Measurements from ENCODE around the gene PRR5L. TPM values are rescaled to one million over a fixed set of nuclear protein-coding genes. Genes with fewer than 3 reads are reported as not detected.
"Not testable (repeated sequence)": the region's sequence is repeated elsewhere in the genome, so short reads cannot be mapped to it uniquely, and the experiment has no call there.

The PRR5L gene
- total RNA-seq, 2 donors from 2014 or later: 6.4 to 12.2 TPM

GRCh38 chr11:36313750-36314433, 17.8 kb downstream of the PRR5L start:
- DNase-seq (ENCODE audit: low spot score): no peak
- intact Hi-C loops (cut with DNase I): no loop called here

DNA sequence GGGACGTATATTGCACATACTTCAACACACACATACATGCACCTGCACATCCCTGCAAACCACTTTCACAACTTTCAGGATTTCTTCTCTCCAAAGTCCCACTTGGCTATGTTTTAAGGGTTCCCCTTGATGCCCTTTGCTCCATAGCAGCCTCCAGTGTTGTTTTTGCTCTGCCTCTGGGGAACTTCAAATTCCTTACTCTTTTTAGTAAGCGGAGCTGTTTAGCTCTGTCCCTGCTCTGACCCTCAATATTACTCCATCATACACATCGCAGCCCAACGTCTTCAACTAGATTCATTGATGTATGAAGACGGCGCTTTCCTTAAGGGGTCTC, 18.3 kb downstream of the PRR5L start:
- intact Hi-C loops (cut with DNase I): no loop called here
- no peak for DNase-seq (ENCODE audit: low spot score)

- intact Hi-C loops (cut with DNase I): no loop called here
- no peak for DNase-seq (ENCODE audit: low spot score)
Measured at GRCh38 chr11:36316049-36316448, 20.0 kb downstream of the PRR5L start.

DNA sequence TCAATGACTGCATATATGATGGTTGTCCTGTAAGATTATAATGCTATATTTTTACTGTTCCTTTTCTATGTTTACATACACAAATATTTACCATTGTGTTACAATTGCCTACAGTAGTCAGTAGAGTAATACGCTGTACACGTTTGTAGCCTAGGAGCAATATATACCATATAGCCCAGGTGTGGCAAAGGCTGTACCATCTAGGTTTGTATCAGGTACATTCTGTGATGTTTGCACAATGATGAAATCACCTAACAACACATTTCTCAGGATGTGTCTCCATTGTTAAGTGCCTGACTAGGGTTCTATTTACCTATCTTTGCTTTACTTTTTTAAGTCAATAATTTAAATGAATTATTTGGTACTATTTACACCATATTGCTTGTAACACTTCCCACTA, 21.9 kb downstream of the PRR5L start:
- intact Hi-C loops (cut with DNase I): no loop called here
- no peak for DNase-seq (ENCODE audit: low spot score)

GRCh38 chr11:36324956-36325355, 28.9 kb downstream of the PRR5L start:
- intact Hi-C loops (cut with DNase I); DNase-seq (ENCODE audit: low spot score): not testable (repeated sequence)

DNA sequence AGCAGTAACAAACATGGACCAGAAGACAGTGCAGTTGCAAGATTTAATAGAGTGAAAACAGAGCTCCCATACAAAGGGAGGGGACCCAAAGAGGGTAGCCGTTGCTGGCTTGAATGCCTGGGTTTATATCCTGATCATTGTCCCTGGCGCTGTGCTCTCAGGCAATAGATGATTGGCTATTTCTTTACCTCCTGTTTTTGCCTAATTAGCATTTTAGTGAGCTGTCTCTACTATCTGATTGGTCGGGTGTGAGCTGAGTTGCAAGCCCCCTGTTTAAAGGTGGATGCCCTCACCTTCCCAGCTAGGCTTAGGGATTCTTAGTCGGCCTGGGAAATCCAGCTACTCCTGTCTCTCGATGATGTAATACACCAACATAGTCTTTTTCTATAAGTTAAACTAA, 29.3 kb downstream of the PRR5L start:
- intact Hi-C loops (cut with DNase I); DNase-seq (ENCODE audit: low spot score): not testable (repeated sequence)

DNA sequence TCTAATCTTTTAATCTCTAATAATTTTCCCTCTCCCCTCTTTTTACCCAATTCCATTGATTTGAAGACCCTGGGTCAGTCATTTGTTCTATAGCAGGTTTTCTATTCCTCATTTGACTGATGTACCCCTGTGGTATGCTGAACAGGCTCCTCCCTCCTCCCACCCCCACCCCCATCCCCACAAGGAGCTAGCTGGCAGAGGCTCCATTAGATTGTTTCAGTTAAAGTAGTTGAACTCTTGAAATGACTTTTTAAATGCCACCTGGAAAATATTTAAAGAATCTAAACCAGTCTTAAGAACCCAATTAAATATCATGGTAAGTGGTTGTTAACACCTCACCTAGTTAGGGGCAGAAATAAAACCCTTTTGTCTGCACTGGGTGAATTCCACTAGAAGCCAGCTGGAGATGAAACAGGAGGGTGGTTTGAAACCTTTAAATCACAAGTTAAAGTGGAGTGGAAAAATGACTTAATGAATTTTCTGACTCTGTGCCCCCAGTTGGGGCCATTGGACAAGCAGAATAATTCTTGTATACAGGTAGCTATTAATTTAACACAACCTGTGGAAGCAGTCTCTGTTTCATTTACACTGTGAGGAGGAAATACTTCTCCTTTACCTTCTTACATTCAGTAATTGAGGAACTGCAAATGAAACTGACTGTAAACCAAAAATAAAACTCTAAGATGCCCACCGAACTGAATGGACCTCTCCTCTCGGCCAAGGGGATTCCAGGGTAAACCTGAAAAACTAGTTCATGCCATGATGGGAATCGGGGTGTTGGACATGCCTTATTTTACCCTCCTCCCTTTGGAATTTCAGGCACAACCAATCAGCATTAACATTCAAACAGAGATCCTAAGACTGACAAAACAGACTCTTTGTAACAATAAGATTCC, 30.7 kb downstream of the PRR5L start:
- intact Hi-C loops (cut with DNase I): no loop called here

GRCh38 chr11:36328966-36329673, 33.0 kb downstream of the PRR5L start:
- DNase-seq (ENCODE audit: low spot score): no peak
- intact Hi-C loops (cut with DNase I): no loop called here

More for the DNA sequence above, 30.7 kb downstream of the PRR5L start:
- DNase-seq (ENCODE audit: low spot score): no peak

DNA sequence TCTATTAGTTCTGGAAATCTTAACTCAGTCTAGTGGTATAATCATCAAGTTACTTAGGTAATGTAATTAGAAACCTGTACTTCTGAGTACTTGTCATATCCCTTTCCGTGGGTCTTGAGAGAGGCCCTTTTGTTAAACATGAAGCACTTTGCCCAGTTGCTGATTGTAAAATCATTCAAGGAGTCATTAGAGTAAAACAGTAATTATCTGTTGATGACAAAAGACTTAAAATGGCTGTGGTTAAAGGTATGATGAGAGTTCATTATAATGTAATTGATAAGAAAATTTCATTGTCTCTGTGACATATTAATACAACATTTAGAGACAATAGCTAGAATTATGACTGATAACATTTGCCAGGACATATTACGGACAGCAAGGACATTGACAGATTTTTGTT, 34.3 kb downstream of the PRR5L start:
- intact Hi-C loops (cut with DNase I): no loop called here
- no peak for DNase-seq (ENCODE audit: low spot score)

- intact Hi-C loops (cut with DNase I): no loop called here
- no peak for DNase-seq (ENCODE audit: low spot score)
Measured at GRCh38 chr11:36333468-36333867, 37.4 kb downstream of the PRR5L start.

- no peak for DNase-seq (ENCODE audit: low spot score)
- intact Hi-C loops (cut with DNase I): no loop called here
Measured at GRCh38 chr11:36333897-36334296, 37.8 kb downstream of the PRR5L start.

- intact Hi-C loops (cut with DNase I): no loop called here
- DNase-seq (ENCODE audit: low spot score): no peak
Measured at GRCh38 chr11:36339888-36340287, 43.8 kb downstream of the PRR5L start.

DNA sequence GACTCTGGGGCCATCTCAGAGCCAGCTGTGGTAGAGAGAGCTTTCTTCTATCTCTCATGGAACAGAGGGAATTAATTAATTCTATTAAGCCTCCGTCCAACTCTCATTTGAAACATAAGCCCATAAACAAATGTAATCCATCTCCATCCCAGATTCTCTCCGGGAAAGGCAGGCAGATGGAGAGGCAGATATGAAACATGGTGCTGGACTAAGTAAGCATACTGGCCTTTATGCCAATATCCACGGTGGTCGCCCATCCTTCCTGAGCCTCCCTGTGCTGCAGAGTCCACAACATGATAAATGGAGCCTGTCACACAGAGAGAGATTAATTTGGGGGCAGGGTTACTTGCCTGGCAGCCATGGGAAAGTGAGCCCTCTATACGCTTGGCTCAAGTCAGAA, 44.8 kb downstream of the PRR5L start:
- DNase-seq (ENCODE audit: low spot score): no peak
- intact Hi-C loops (cut with DNase I): no loop called here

DNA sequence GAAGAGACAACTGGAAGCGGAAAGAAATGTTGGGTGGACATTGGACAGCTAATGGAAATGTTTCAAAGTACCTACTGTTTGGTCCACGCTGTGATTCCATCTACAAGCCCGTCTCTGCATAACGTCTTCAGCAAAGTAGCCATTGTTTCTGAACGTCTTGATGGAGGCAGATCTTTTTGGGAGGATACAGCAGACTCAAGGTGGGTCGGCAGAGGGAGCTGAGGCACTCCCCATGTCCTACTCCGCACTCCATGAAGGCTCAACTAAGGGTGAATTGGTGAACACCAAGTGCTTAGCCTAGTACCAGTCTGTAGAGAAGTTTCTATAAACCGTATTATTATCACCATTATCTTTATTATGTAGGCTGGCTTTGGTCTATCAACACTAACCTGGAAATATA, 45.8 kb downstream of the PRR5L start:
- intact Hi-C loops (cut with DNase I): no loop called here
- no peak for DNase-seq (ENCODE audit: low spot score)

- DNase-seq (ENCODE audit: low spot score): no peak
- intact Hi-C loops (cut with DNase I): no loop called here
Measured at GRCh38 chr11:36342327-36342726, 46.2 kb downstream of the PRR5L start.

- intact Hi-C loops (cut with DNase I): no loop called here
- DNase-seq (ENCODE audit: low spot score): no peak
Measured at GRCh38 chr11:36343436-36343835, 47.3 kb downstream of the PRR5L start.

DNA sequence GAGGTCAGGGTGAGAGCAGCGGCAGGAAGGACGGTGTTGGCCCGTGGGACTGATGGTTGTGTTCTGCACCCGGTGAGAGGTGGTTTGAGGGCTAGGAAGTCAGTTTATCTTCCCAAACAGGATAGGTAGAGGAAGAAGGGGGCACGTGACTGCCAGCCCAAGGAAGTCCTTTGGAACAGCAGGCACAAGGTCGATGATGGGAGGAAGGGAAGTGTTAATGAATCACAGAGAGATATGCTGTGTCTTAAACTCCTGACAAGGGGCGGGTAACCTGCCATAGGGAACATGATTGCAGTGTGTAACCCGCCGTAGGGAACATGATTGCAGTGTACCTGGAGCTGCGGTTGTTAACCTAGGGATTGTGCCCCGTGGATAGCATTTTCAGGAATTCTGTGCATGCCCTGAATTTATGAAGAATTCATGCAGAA, 49.0 kb downstream of the PRR5L start:
- DNase-seq (ENCODE audit: low spot score): no peak
- intact Hi-C loops (cut with DNase I): no loop called here

DNA sequence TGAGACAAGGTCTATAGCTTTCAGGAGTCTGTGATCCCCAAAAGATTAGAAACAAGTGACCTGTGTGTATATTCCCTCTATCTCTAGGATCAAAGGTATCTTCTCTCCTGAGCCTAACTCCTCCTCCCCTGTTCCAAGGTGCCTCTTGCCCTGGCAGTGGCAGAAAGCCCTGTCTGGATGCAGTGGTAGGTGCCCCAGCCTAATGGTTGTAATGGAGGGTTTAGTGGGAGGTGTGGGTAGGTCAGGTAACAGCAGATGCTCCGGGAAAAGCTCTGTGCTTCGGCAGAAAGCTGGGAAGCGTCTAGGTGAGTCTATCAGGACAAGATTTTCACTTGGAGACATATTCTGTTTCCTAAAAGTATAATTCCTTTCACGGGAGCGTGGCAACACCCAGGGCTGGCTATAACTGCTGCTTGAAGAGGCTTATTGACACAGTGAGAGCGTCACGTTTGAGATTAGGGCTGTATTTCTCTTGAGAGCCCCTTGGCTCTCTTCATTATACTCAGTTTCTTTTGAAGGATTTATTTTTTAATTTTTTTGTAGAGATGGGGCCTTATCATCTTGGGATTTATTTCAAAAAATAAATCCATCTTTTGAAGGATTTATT, 49.5 kb downstream of the PRR5L start:
- intact Hi-C loops (cut with DNase I): no loop called here
- DNase-seq (ENCODE audit: low spot score): no peak

DNA sequence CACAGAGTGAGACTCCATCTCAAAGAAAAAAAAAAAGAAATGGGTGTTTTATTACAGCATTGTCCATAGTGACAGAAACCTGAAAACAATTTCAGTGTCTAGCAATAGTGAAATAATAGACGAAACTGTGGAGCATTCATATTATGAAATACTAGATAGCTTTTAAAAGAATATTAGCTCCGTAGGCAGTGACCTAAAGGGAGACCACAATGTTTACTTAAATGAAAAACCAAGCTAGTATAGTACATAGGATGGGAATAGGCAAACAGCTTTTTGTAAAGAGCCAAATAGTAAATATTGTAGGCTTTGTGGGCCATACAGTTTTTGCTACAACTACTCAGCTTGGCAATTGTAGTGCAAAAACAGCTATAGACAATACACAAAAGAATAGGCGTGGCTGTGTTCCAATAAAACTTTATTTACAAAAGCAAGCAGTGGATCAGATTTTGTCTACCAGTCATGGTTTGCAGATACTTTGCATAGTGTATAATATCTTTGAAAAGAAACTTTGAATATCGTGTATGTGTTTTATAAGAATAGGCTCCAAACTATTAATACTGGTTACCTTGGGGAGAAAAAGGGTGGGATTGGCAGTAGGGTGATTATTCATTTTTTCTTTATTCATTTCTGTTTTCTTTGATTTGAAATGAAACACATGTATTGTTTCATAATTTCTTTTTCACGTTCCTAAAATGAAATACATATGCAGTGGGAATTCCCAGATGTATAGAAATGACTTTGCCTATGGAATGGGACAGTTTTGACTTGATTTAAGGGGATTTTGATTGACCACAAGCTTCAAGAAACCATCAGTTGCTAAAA, 50.7 kb downstream of the PRR5L start:
- intact Hi-C loops (cut with DNase I): no loop called here
- DNase-seq (ENCODE audit: low spot score): no peak

Data from posterior vena cava (tissue), 2 donors.